GM12878 (cell line): Measurements from ENCODE around the gene PDE1C. TPM values are rescaled to one million over a fixed set of nuclear protein-coding genes. Genes with fewer than 3 reads are reported as not detected.

Experiments used
- ATAC-seq: fragments of 200-7000 bp; cut with Tn5 transposase; 3 replicates; pipeline ENCODE4 v1.9.1; 2020; ENCODE audit warnings: mild to moderate bottlenecking, moderate library complexity
- BruUV-seq: library from RNA; stranded (reverse); fragments of 400-500 nt; replicated peaks from 2 replicates; lab custom pipeline; 2021; lab: Mats Ljungman, UMichigan
- CTCF ChIA-PET: fragments of 300-600 bp; sonication (Branson Sonifier 250); formaldehyde crosslinking; extraction: SDS; loops from one replicate; lab custom pipeline; 2021; ENCODE audit warnings: inconsistent platforms; lab: Yijun Ruan, JAX
- POLR2A ChIA-PET: fragments of 350-600 bp; formaldehyde crosslinking; extraction: SDS; loops from one replicate; lab custom pipeline; 2021; ENCODE audit warnings: inconsistent platforms; lab: Charles Lee
- RAD21 ChIA-PET: fragments of 300-600 bp; sonication (Branson Sonifier 250); formaldehyde crosslinking; loops from one replicate; lab custom pipeline; 2023; ENCODE audit warnings: antibody characterized with exemption; ENCODE audit not compliant: unreplicated experiment; lab: Charles Lee
- SMC1A ChIA-PET: fragments of 300-600 bp; sonication (Branson Sonifier 250); formaldehyde crosslinking; loops from one replicate; lab custom pipeline; 2023; ENCODE audit not compliant: unreplicated experiment, uncharacterized antibody; lab: Charles Lee
- DNase-seq: peaks from one replicate; pipeline ENCODE4 v3.0.0-alpha.2; 2011; ENCODE audit warnings: low read depth, low spot score
- FAIRE-seq: peaks from 3 replicates; lab custom pipeline; 2011; peaks lifted over from hg19 to GRCh38; lab: Jason Lieb, UNC
- H2AFZ ChIP-seq: 2 replicates; pipeline ENCODE4 v1.6.0; 2011; ENCODE audit warnings: low read depth, low read length, control low read depth; ENCODE audit not compliant: control insufficient read depth
- H3K27ac ChIP-seq: 2 replicates; pipeline ENCODE4 v1.5.1; 2011; ENCODE audit warnings: control low read depth; ENCODE audit not compliant: control insufficient read depth, insufficient read depth
- H3K27me3 ChIP-seq, 2 experiments: replicated peaks in 1 of 2; 2 replicates each; pipeline versions ENCODE4 v1.6.0 to v1.6.1; 2011; ENCODE audit warnings: low read length in 1 of 2; ENCODE audit not compliant: control insufficient read depth in 2 of 2, insufficient read depth in 2 of 2
- H3K36me3 ChIP-seq, 2 experiments: 2 replicates each; pipeline ENCODE4 v1.5.1; 2011; ENCODE audit warnings: low read length in 1 of 2; ENCODE audit not compliant: control insufficient read depth in 2 of 2, insufficient read depth in 2 of 2
- H3K4me1 ChIP-seq: 2 replicates; pipeline ENCODE4 v1.6.1; 2011; ENCODE audit warnings: mild to moderate bottlenecking, low read length, moderate library complexity, mixed read lengths; ENCODE audit not compliant: control insufficient read depth, insufficient read depth
- H3K4me2 ChIP-seq: 2 replicates; pipeline ENCODE4 v1.6.0; 2011; ENCODE audit warnings: control low read depth; ENCODE audit not compliant: control insufficient read depth, insufficient read depth
- H3K4me3 ChIP-seq: fragments of 200-600 bp; sonication (generic); 2 replicates; pipeline ENCODE4 v1.5.1; 2016
- H3K79me2 ChIP-seq: 2 replicates; pipeline ENCODE4 v1.6.0; 2011; ENCODE audit warnings: low read length; ENCODE audit not compliant: control insufficient read depth, insufficient read depth
- H3K9ac ChIP-seq: 2 replicates; pipeline ENCODE4 v1.8.0; 2011; ENCODE audit warnings: low read length, control low read depth, mixed read lengths; ENCODE audit not compliant: control insufficient read depth, insufficient read depth
- H3K9me3 ChIP-seq: replicated peaks from 3 replicates; pipeline ENCODE4 v1.5.1; 2011; ENCODE audit warnings: mild to moderate bottlenecking, low read length; ENCODE audit not compliant: control insufficient read depth, insufficient read depth
- H4K20me1 ChIP-seq: 2 replicates; pipeline ENCODE4 v1.6.0; 2011; ENCODE audit not compliant: control insufficient read depth, insufficient read depth
- CEBPB ChIP-seq, 2 experiments: fragments of 150-350 bp in 1 of 2; IDR thresholded peaks; 2 replicates each; pipeline ENCODE4 v1.6.1; 2012 to 2014; ENCODE audit warnings: low read depth in 2 of 2, low read length in 2 of 2, borderline replicate concordance in 1 of 2, inconsistent platforms in 1 of 2
- CHD4 ChIP-seq: fragments of 200-600 bp; sonication (generic); IDR thresholded peaks from 2 replicates; pipeline ENCODE4 v1.6.1; 2016; ENCODE audit warnings: mild to moderate bottlenecking
- ESRRA ChIP-seq: IDR thresholded peaks from 2 replicates; pipeline ENCODE4 v1.6.1; 2012; ENCODE audit warnings: mild to moderate bottlenecking, low read length, improper control_type of control experiment
- IRF4 ChIP-seq: IDR thresholded peaks from 2 replicates; pipeline ENCODE4 v1.6.1; 2011; ENCODE audit warnings: low read depth, low read length
- MEF2B ChIP-seq: fragments of 450-650 bp; IDR thresholded peaks from 2 replicates; pipeline ENCODE4 v1.6.1; 2018; ENCODE audit warnings: mild to moderate bottlenecking, moderate library complexity; ENCODE audit not compliant: partially characterized antibody, poor library complexity, severe bottlenecking
- NFYB ChIP-seq: IDR thresholded peaks from 2 replicates; pipeline ENCODE4 v1.6.1; 2011; ENCODE audit warnings: low read depth, mild to moderate bottlenecking, low read length, improper control_type of control experiment, moderate library complexity; ENCODE audit not compliant: insufficient read depth
- POLR2A ChIP-seq: IDR thresholded peaks from 2 replicates; pipeline ENCODE4 v1.6.1; 2011; ENCODE audit warnings: low read depth, mild to moderate bottlenecking, low read length
- RAD21 ChIP-seq: IDR thresholded peaks from 2 replicates; pipeline ENCODE4 v1.6.1; 2011; ENCODE audit warnings: mild to moderate bottlenecking, low read depth, low read length, moderate library complexity; ENCODE audit not compliant: insufficient read depth
- RCOR1 ChIP-seq: conservative IDR thresholded peaks from 2 replicates; pipeline ENCODE4 v1.6.1; 2012; ENCODE audit warnings: low read depth, low read length, improper control_type of control experiment
- SIN3A ChIP-seq: IDR thresholded peaks from 2 replicates; pipeline ENCODE4 v1.6.1; 2012; ENCODE audit warnings: low read depth, low read length, improper control_type of control experiment
- SKIL ChIP-seq: fragments of 450-650 bp; IDR thresholded peaks from 2 replicates; pipeline ENCODE4 v1.6.1; 2017; ENCODE audit warnings: mild to moderate bottlenecking, low read depth, inconsistent platforms; ENCODE audit not compliant: poor library complexity, severe bottlenecking
- SREBF2 ChIP-seq: IDR thresholded peaks from 2 replicates; pipeline ENCODE4 v1.6.1; 2012; ENCODE audit warnings: mild to moderate bottlenecking, low read length
- SUPT20H ChIP-seq: IDR thresholded peaks from 2 replicates; pipeline ENCODE4 v1.6.1; 2011; ENCODE audit warnings: low read depth, mild to moderate bottlenecking, low read length, moderate library complexity, borderline replicate concordance; ENCODE audit not compliant: control insufficient read depth
- SUZ12 ChIP-seq: fragments of 200-600 bp; sonication (generic); IDR thresholded peaks from one replicate; pipeline ENCODE4 v1.6.1; 2018; ENCODE audit warnings: antibody characterized with exemption, mild to moderate bottlenecking; ENCODE audit not compliant: unreplicated experiment
- TCF12 ChIP-seq: IDR thresholded peaks from 2 replicates; pipeline ENCODE4 v1.6.1; 2011; ENCODE audit warnings: low read depth, mild to moderate bottlenecking, low read length
- USF2 ChIP-seq: IDR thresholded peaks from 2 replicates; pipeline ENCODE4 v1.6.1; 2011; ENCODE audit warnings: low read depth, low read length, improper control_type of control experiment, borderline replicate concordance
- WGBS: methylation state at CpG from one replicate; pipeline ENCODE4 v1.1.6; 2016; ENCODE audit warnings: low lambda C conversion rate; ENCODE audit not compliant: insufficient replicate concordance, insufficient coverage; ENCODE audit errors: missing lambda C conversion rate; 5-methylcytosine and 5-hydroxymethylcytosine counted together
- in situ Hi-C: fragments of 300-500 bp; cut with MboI; formaldehyde crosslinking; loops from 9 replicates; pipeline ENCODE4 v1.14.3; 2018; ENCODE audit warnings: mixed read lengths
- intact Hi-C: fragments of 100-400 bp; cut with micrococcal nuclease; formaldehyde crosslinking; loops from one replicate; pipeline ENCODE4 v1.14.2; 2022; ENCODE audit not compliant: unreplicated experiment
- polyA plus RNA-seq, 11 experiments: library from polyadenylated mRNA; depleted of rRNA in 4 of 11; unstranded in 6 of 11; stranded (reverse) in 5 of 11; fragments of >200 nt; fragmentation: Nextera tagmentation in 4 of 11; fragmentation: Illumina TruSeq in 1 of 11; extraction: Ambion mirVana in 4 of 11; extraction: Trizol in 1 of 11; gene quantifications; 1 replicate in 1 of 11; 2 replicates in 10 of 11; pipeline versions ENCODE4 v1.2.1 to v1.2.3, GENCODE V29; 2011 to 2016; ENCODE audit warnings: inconsistent platforms in 2 of 11, missing spikeins in 2 of 11, low read depth in 1 of 11
- total RNA-seq, 4 experiments: library from RNA; depleted of rRNA in 3 of 4; stranded (reverse); fragments of >200 nt in 3 of 4; fragmentation: Illumina TruSeq in 1 of 4; extraction: Trizol in 1 of 4; gene quantifications; 2 replicates each; pipeline versions ENCODE4 v1.2.1 to v1.2.3, GENCODE V29; 2013 to 2021
- TF ChIP-seq, protein P1 (sequence below): IDR thresholded peaks from 2 replicates; pipeline ENCODE4 v1.6.1; 2012; ENCODE audit warnings: low read depth, low read length, improper control_type of control experiment
- TF ChIP-seq, protein P2 (sequence below): fragments of 450-650 bp; formaldehyde crosslinking; IDR thresholded peaks from 2 replicates; pipeline ENCODE4 v1.4.0; 2022; ENCODE audit warnings: mild to moderate bottlenecking, moderate library complexity

Gene PDE1C
- total and polyA plus RNA-seq, 10 of the 15 experiments (the other 5 are each of a cell fraction or from before 2014, with no cell fraction given) = 0.29 to 2.3 (median 0.70) TPM

- Histone ChIP-seq H3K9ac (no peak overlapping the region), H3K36me3 (no peaks in the 10 kb centered on the region), H3K4me1 (no peaks in the 10 kb centered on the region), H3K4me2 (no peak overlapping the region), H4K20me1 (no peaks in the 10 kb centered on the region), H3K27me3 (0 out of 4 replicates have a peak, but pooled peaks cover 0 to 3% of the 10 kb centered on the region in 2 experiments), H3K27ac (no peak overlapping the region), H3K4me3 (no peak overlapping the region), H3K9me3 (no peaks in the 10 kb centered on the region), H3K79me2 (no peaks in the 10 kb centered on the region), H2AFZ (no peak overlapping the region)
- ChIA-PET SMC1A (interaction anchor here (0.9 to 7.7 kb wide), 8 partner anchors 8 to 236 kb away, joined by 3 to 69 read pairs (median 4); no protein-coding TSS in a partner anchor), RAD21 (interaction anchor here (1.6 kb wide), 2 partner anchors 10 to 12 kb away, joined by 3 to 6 read pairs; no protein-coding TSS in a partner anchor), POLR2A (no interaction called here), CTCF (interaction anchor here (1.0 to 4.1 kb wide), 8 partner anchors 9 to 307 kb away, joined by 3 to 26 read pairs (median 4); no protein-coding TSS in a partner anchor)
- DNase-seq (no peak), FAIRE-seq (no peak), ATAC-seq (no peak)
- BruUV-seq = no TSS peak
- WGBS = 69% methylated on average over 5 of the region's 5 CpGs
- TF ChIP-seq IRF4 (no peak), SKIL (no peak), TCF12 (no peak), SIN3A (no peak), USF2 (no peak), SREBF2 (no peak), SUZ12 (no peak), CEBPB (IDR thresholded peaks at IDR 0.05; ENCODE audit: borderline replicate concordance in 1 of 2, low read depth in 2 of 2, low read length in 2 of 2) (no peak), ESRRA (no peak), RAD21 (no peak), SUPT20H (no peak), POLR2A (no peak), RCOR1 (no peak), CHD4 (no peak), NFYB (no peak), MEF2B (no peak)
- TF ChIP-seq, protein P1, sequence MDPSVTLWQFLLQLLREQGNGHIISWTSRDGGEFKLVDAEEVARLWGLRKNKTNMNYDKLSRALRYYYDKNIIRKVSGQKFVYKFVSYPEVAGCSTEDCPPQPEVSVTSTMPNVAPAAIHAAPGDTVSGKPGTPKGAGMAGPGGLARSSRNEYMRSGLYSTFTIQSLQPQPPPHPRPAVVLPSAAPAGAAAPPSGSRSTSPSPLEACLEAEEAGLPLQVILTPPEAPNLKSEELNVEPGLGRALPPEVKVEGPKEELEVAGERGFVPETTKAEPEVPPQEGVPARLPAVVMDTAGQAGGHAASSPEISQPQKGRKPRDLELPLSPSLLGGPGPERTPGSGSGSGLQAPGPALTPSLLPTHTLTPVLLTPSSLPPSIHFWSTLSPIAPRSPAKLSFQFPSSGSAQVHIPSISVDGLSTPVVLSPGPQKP = no peak
- TF ChIP-seq, protein P2, sequence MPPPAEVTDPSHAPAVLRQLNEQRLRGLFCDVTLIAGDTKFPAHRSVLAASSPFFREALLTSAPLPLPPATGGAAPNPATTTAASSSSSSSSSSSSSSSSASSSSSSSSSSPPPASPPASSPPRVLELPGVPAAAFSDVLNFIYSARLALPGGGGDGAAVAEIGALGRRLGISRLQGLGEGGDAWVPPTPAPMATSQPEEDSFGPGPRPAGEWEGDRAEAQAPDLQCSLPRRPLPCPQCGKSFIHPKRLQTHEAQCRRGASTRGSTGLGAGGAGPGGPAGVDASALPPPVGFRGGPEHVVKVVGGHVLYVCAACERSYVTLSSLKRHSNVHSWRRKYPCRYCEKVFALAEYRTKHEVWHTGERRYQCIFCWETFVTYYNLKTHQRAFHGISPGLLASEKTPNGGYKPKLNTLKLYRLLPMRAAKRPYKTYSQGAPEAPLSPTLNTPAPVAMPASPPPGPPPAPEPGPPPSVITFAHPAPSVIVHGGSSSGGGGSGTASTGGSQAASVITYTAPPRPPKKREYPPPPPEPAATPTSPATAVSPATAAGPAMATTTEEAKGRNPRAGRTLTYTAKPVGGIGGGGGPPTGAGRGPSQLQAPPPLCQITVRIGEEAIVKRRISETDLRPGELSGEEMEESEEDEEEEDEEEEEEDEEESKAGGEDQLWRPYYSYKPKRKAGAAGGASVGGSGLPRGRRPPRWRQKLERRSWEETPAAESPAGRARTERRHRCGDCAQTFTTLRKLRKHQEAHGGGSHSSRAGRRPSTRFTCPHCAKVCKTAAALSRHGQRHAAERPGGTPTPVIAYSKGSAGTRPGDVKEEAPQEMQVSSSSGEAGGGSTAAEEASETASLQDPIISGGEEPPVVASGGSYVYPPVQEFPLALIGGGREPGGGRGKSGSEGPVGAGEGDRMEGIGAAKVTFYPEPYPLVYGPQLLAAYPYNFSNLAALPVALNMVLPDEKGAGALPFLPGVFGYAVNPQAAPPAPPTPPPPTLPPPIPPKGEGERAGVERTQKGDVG (CRISPR knock-in tag) = no peak
- in situ Hi-C loops (no loop called here), intact Hi-C loops (no loop called here)
Observed at GRCh38 chr7:32051128-32051527, 19.1 kb downstream of the PDE1C start.
